Transverse colon (tissue), 4 donors: ENCODE results near the gene RAD21L1. TPM values are rescaled to one million over a fixed set of nuclear protein-coding genes. Genes with fewer than 3 reads are reported as not detected.

Experiments
- DNase-seq: peaks from one replicate; pipeline ENCODE4 v3.0.0-alpha.2; 2019
- H3K27ac ChIP-seq, 4 donors: fragments of 200-600 bp; sonication (generic); 2 replicates each; pipeline ENCODE4 v1.5.1; 2016 to 2018; ENCODE audit warnings: inconsistent platforms in 4 of 4
- H3K27me3 ChIP-seq: fragments of 200-600 bp; sonication (generic); 2 replicates; pipeline ENCODE4 v1.5.1; 2017; ENCODE audit warnings: inconsistent platforms
- H3K36me3 ChIP-seq, 4 donors: fragments of 200-600 bp; sonication (generic); 2 replicates each; pipeline ENCODE4 v1.5.1; 2017 to 2019; ENCODE audit warnings: inconsistent platforms in 4 of 4
- H3K4me1 ChIP-seq, 4 donors: fragments of 200-600 bp; sonication (generic); 2 replicates each; pipeline ENCODE4 v1.5.1; 2017 to 2020; ENCODE audit warnings: inconsistent platforms in 4 of 4
- H3K4me3 ChIP-seq, 4 donors: fragments of 200-600 bp; sonication (generic); 1 replicate in 1 of 4; 2 replicates in 3 of 4; pipeline versions ENCODE4 v1.5.1 to v1.6.1; 2017 to 2019; ENCODE audit warnings: inconsistent platforms in 4 of 4
- H3K9me3 ChIP-seq, 2 donors: fragments of 200-600 bp; sonication (generic); 2 replicates each; pipeline ENCODE4 v1.5.1; 2017 to 2019; ENCODE audit warnings: inconsistent platforms in 2 of 2
- EP300 ChIP-seq: sonication (generic); formaldehyde crosslinking; IDR thresholded peaks from one replicate; pipeline ENCODE4 v1.6.1; 2017; ENCODE audit warnings: antibody characterized with exemption, low read depth
- POLR2A ChIP-seq: fragments of 450-650 bp; IDR thresholded peaks from one replicate; pipeline ENCODE4 v1.6.1; 2016; ENCODE audit warnings: antibody characterized with exemption, mild to moderate bottlenecking, moderate library complexity
- POLR2AphosphoS5 ChIP-seq, 3 donors: sonication (generic); formaldehyde crosslinking; IDR thresholded peaks; one replicate each; pipeline ENCODE4 v1.6.1; 2016; ENCODE audit warnings: antibody characterized with exemption in 3 of 3
- WGBS, 2 donors: methylation state at CpG; one replicate each; pipeline ENCODE4 v1.1.5; 2018; ENCODE audit warnings: low coverage in 1 of 2; 5-methylcytosine and 5-hydroxymethylcytosine counted together
- in situ Hi-C, 4 donors: fragments of 200-750 bp; cut with MboI; loops; one replicate each; pipeline versions ENCODE4 v1.15.0 to v1.15.1; 2017; ENCODE audit warnings: low sequenced_read_pairs in 3 of 4, low pct_ligation_motif_present in 1 of 4, low pct_unique_long_range_greater_than_20kb in 1 of 4
- intact Hi-C: fragments of 100-400 bp; cut with DNase I; formaldehyde crosslinking; loops from one replicate; pipeline ENCODE4 v1.15.1; 2023; ENCODE audit warnings: low total_unique reads
- total RNA-seq, 4 donors: library from RNA; depleted of rRNA; stranded (reverse); fragments of >200 nt; gene quantifications; one replicate each; pipeline ENCODE4 v1.1.0, GENCODE V29; 2016
- TF ChIP-seq, protein P1 (sequence below), 5 experiments: fragments of 200-600 bp in 3 of 5; fragments of 450-650 bp in 2 of 5; sonication (generic) in 3 of 5; IDR thresholded peaks; 1 replicate in 2 of 5; 2 replicates in 3 of 5; pipeline ENCODE4 v1.5.1; 2016 to 2017; ENCODE audit warnings: antibody characterized with exemption in 5 of 5, inconsistent platforms in 3 of 5, mild to moderate bottlenecking in 2 of 5, moderate library complexity in 1 of 5

Gene RAD21L1
- total RNA-seq, 4 donors from 2014 or later = not detected

DNA sequence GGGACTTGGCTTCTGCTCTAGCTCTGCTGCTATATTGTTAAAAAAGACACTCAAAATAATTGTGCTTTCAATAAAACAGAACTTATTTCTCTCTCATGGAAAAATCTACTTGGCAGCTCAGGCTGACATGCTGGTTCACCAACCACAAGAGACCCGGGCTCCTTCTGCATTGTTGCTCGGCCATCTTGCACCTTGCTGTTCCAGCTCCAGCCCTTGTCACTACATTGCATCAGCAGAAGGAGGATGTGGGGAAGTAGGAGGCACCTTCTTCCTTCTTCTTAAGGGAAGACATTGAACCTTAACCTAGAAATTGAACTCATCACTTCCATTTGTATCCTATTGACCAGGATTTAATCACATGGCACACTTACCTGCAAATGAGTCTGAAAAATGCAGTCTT is 29.2 kb upstream of the RAD21L1 start:
- no peaks in the 10 kb centered on the region for H3K36me3 ChIP-seq
- in situ Hi-C loops (no loop called here), intact Hi-C loops (no loop called here)
- no peak for DNase-seq
- H3K27me3 ChIP-seq = no peaks in the 10 kb centered on the region
- H3K9me3 ChIP-seq = no peaks in the 10 kb centered on the region
- H3K4me1 ChIP-seq = no peaks in the 10 kb centered on the region
- 76% methylated on average over 2 of the region's 2 CpGs; no CpG with 5 or more reads in 1 of the 2 donors for WGBS, 2 donors
- no peak for TF ChIP-seq EP300
- TF ChIP-seq, protein P1, sequence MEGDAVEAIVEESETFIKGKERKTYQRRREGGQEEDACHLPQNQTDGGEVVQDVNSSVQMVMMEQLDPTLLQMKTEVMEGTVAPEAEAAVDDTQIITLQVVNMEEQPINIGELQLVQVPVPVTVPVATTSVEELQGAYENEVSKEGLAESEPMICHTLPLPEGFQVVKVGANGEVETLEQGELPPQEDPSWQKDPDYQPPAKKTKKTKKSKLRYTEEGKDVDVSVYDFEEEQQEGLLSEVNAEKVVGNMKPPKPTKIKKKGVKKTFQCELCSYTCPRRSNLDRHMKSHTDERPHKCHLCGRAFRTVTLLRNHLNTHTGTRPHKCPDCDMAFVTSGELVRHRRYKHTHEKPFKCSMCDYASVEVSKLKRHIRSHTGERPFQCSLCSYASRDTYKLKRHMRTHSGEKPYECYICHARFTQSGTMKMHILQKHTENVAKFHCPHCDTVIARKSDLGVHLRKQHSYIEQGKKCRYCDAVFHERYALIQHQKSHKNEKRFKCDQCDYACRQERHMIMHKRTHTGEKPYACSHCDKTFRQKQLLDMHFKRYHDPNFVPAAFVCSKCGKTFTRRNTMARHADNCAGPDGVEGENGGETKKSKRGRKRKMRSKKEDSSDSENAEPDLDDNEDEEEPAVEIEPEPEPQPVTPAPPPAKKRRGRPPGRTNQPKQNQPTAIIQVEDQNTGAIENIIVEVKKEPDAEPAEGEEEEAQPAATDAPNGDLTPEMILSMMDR (IDR thresholded peaks at IDR 0.05) = no peak
- no peak for TF ChIP-seq POLR2A
- TF ChIP-seq POLR2AphosphoS5 (IDR thresholded peaks at IDR 0.05) = no peak
- no peak overlapping the region for H3K4me3 ChIP-seq
- H3K27ac ChIP-seq = no peak overlapping the region

DNA sequence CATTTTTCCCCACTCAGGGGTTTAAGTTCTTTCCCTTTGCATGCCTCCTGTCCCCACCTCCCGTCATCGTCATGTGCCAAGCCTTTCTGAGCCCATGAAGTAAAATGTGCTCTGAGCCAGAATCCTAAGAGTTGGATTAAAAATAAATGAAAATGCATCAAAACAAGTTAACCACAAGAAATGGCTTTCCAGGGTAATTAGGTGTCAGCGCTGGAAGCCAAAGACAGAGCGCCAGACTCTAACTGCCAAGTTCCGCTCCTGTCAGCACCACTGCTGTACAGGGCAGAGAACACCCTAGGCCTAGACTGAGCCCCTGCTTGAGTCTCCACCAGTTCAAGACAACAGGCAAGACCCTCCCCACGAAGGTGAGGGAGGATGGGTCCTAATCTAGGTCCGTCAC is 28.0 kb upstream of the RAD21L1 start:
- H3K27ac ChIP-seq = no peak overlapping the region
- 79 to 96% methylated on average over 4 to 7 of the region's 7 CpGs for WGBS, 2 donors
- in situ Hi-C loops (no loop called here), intact Hi-C loops (no loop called here)
- H3K4me1 ChIP-seq = no peaks in the 10 kb centered on the region
- no peaks in the 10 kb centered on the region for H3K36me3 ChIP-seq
- no peak for TF ChIP-seq POLR2A
- no peak for TF ChIP-seq POLR2AphosphoS5 (IDR thresholded peaks at IDR 0.05)
- no peak for TF ChIP-seq EP300
- TF ChIP-seq, protein P1 (IDR thresholded peaks at IDR 0.05) = no peak
- H3K9me3 ChIP-seq = no peaks in the 10 kb centered on the region
- no peak for DNase-seq
- no peak overlapping the region for H3K4me3 ChIP-seq
- H3K27me3 ChIP-seq = no peaks in the 10 kb centered on the region

DNA sequence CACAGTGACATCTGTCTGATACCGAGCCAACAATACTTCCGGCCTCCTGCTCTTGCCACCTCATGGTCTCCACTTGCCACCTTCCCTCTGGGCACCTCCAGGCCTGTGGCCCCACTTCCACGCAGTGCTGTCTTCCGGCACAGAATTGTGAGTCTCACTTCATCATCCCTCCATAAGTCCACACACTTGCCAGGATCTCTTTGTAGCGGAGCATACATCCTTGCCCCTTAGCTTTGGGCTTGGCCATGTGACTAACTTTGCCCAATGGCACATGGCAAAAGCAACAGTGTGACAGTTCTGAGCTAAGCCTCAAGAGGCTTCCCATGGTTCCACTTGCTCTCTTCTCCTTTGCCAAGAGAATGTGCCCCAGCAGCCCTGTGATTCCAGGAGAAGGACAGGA is 27.1 kb upstream of the RAD21L1 start:
- Histone ChIP-seq H3K4me3 (no peak overlapping the region), H3K36me3 (no peaks in the 10 kb centered on the region), H3K27me3 (no peaks in the 10 kb centered on the region), H3K9me3 (no peaks in the 10 kb centered on the region), H3K27ac (no peak overlapping the region), H3K4me1 (peaks cover 0 to 3% (median 1%) of the 10 kb centered on the region in 4 donors)
- TF ChIP-seq POLR2AphosphoS5 (IDR thresholded peaks at IDR 0.05) = no peak
- no peak for TF ChIP-seq POLR2A
- TF ChIP-seq, protein P1 (IDR thresholded peaks at IDR 0.05) = no peak
- TF ChIP-seq EP300 = no peak
- intact Hi-C loops (no loop called here), in situ Hi-C loops (no loop called here)
- 80 to 94% methylated on average over 1 to 5 of the region's 5 CpGs for WGBS, 2 donors
- no peak for DNase-seq

DNA sequence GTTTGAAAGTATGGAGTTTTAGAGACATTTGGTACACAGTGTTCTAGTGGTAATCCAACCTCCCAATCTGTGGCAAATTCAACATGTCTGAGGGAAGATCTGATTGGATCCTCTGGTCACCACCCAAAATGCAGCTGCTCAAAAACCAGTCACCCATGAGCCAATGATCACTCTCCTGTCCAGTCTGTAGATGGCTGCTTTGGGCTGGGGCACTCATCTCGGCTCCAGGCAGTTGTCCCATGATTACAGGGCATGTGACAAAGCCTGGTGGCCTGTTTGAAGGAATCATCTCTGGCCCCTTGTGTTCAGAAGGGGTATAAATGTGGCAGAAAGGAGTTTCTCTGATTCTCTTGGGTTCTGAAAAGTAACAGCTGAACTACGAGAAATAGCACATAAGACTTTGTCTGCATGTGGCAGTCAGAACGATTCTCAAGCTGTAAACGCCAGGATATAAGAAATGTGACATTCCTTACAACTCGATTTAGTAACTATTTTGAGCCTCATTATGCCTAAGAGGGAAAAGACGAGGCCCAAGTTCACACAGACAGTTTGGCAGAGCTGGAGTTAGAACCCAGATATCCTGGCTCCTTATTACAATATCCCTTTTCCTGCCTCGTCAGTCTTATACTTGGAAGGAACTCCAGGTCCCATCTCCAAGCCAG is 26.5 kb upstream of the RAD21L1 start:
- peaks cover 0 to 9% (median 2%) of the 10 kb centered on the region in 4 donors for H3K4me1 ChIP-seq
- intact Hi-C loops = no loop called here

More for the DNA sequence above, 26.5 kb upstream of the RAD21L1 start:
- TF ChIP-seq POLR2A (no peak), EP300 (no peak), POLR2AphosphoS5 (IDR thresholded peaks at IDR 0.05) (no peak)
- TF ChIP-seq, protein P1 (IDR thresholded peaks at IDR 0.05) = no peak
- in situ Hi-C loops = no loop called here
- 74% methylated on average over 5 to 7 of the region's 7 CpGs for WGBS, 2 donors
- no peak for DNase-seq
- Histone ChIP-seq H3K9me3 (no peaks in the 10 kb centered on the region), H3K27me3 (no peaks in the 10 kb centered on the region), H3K36me3 (no peaks in the 10 kb centered on the region), H3K4me3 (no peak overlapping the region), H3K27ac (no peak overlapping the region)
